ENCODE measurements around the gene PIGS.

The PIGS gene

DNA sequence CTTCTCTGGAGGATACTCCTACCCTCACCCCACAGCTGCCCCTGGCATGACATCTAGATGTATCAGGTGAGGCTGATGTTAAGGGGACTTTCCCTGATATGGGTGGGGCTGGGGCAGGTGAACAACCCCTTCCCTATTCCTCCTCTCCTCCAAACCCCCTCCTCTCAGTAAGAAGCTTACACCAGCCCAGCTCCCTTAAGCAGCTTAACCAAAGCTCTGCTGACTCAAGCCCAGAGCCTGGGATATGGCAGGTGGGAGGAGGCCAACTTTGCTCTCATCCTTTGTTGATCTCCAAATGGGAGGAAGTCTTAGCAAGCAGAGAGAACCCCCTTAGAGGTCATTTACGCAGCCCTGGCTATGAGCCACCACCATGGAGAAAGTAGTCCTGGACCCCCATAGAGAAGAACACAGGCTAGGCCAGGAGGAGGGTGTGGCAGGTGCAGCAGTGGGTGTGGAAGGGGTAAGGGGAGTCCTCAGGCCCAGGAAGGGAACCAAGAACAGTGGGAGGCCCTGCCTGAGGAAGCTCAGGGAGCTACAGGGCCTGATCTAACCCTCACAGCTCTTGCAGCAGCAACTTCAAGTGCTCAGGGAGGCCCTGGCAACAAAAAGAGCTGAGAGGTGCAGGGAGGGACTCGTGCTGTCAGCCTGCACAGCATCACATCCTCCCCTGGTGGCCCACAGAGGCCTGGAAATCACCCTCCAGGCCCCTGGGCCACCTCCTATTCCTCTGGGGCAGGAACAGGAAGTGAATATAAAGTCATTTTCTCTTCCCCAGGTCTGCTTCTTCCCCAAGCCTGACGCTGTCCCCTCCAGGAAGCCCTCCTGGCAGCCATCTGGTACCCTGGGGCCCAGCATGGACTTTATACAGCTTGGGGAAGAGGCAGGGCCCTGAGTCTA, 21.8 kb downstream of the PIGS start:
- no peak for DNase-seq

GRCh38 chr17:28548417-28549130, 22.8 kb downstream of the PIGS start:
- DNase-seq = no peak

DNA sequence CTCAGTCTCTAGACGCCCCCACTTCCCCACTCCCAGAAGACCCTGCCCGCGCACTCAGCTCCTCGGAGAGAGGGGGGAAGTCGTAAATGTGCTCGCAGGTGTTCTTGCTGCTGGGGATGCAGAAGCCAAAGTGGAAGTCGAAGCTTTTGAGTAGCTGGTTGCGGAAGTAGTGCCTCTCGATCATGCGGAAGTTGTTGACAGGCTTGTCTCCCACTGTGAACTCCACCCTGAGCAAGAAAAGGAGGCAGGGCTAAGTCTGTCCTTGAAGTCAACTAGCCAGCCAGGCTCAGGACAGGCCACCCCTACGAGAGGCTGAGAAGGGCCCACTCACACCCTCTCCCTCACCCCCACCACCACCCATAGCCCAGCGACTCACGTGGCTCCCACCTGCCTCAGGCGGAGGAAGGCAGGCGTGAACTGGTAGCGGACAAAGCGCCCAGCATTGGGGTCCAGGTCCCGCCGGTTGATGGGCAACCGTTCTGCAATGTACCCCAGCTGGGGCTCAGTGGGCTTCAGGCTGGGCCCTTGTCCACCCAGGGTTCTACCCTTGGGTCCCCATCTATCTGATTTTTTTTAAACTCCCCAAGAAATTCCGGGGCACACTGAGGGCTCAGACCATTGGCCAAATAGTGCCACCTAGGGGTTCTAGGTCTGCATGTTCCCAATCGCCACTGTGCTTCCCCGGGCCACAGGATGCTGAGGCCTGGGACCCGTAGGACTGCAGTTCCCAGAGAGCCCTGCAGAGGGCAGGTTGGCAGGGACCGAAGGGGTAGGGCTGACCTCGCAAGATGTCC, 23.5 kb downstream of the PIGS start:
- DNase-seq = peak; percentile 43

- DNase-seq = no peak
Measured at GRCh38 chr17:28547096-28547622, 24.2 kb downstream of the PIGS start.

DNA sequence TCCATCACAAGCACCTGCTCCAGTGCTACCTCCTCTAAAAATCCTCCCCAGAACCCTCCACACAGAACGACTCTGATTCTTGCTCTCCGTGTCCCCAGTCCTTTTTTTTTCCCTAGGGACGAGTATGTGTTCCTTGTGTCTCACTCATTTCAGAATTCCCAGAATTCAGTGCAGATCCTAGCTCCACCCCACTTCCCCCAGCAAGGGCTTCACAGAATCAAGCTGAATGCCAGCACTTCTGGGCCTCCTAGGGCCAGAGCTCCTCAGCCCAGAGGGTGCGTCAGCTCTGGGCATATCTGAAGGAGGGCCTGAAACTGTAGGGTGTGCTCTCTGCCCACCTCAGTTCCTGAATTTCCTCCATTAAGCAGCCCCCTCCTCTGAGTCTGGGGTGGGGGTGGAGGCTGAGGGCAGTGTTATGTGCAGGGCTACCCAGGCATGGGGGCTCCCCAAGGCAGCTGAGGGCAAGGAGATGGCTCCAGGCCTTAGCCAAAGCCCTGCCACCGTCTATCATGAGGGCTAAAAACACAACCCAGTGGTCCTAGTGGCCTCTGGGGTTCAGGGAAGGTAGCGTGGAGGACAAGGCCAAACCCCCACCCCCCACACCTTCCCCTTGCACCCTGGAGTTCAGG, 25.4 kb downstream of the PIGS start:
- no peak for DNase-seq

- no peak for DNase-seq
Measured at GRCh38 chr17:28545141-28545503, 26.2 kb downstream of the PIGS start.

DNA sequence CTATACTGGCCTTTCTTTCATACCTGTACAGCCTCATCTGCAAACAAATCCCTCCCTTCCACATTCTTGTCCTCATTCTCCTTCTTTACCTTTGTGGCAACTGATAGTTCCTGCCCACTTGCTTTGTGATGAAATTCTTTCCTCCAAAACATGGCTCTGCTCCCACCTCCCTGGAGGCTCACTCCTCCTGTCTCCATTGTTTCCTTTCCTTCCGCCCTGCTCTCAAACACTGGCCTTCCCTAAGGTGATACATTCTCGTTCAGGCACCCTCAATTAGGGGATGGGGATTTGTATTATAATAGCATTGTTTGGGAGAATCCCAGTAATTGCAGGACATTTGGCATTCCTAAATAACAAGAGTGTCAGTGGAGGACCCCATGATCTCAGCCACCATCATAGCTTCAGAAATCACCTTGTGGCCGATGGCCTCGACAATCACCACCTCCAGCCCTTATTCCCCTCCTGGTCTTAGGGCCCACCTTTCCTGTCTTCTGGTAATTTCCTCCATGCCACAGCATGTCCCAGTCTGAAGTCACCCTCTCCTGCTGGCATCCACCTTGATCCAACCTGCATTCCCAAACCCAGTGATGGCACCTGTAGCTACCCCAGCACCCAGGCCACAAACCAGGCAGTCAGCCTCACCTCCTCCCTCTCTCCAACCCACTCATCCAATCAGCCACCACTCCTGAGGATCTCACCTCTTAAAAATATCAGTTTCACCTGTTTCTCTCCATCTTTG, 26.8 kb downstream of the PIGS start:
- no peak for DNase-seq

DNA sequence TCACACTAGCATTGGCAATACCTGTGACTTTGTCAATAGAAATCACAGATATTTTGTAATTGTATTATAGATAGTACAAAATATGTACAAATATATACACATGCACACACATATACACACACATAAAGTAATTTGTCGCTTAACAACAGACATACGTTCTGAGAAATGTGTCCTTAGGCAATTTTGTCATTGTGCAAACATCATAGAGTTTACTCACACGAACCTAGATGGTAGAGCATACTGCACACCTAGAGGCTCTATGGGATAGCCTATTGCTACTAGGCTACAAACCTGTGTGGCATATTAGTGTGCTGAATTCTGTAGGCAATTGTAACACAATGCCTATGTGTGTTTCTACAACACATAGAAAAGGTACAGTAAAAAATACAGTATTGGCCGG, 29.9 kb downstream of the PIGS start:
- no peak for DNase-seq

DNA sequence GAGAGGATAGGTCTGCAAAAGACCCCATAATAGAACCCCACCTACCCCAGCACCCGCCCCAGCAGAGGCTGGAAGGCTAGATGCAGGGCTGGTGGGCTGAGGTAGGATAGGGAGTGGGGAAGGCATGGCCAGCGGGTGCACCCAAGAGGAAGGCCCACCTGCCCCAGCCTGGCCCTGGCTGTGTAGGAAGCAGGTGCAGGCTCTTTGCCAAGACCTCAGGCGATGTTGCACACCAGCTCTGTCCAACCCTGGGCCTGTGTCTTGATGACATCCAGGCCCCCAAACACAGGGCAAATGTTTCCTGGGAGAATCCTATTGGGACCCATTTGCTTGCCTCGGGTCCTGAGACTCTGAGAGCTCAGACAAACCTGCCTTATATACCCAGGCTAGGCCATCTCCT, 31.1 kb downstream of the PIGS start:
- no peak for DNase-seq

DNA sequence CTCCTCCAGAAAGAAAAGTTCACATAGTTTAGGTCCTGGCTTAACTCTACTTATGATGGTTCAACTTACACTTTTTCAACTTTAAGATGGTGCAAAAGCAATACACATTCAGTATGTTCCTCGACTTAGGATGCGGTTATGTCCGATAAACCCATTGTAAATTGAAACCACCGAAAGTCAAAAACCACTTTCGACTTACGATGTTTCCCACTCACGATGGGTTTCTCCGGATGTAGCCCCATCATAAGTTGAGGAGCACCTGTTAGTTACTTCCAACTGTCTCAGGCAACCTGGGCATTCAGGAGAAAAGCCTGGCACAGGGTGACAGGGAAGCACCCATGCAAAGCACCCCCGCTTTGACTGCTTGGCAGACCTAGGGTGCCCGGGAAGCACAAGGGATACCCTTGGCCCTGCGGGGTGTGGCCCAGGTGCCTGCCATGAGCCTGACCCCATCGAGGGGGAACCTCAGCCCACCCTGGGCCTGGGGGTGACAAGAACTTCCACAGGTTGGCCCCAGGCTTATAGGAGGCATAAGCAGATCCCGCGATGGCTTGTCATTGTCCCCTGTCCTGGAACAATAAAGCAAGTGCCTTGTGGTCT, 32.9 kb downstream of the PIGS start:
- DNase-seq = no peak

GRCh38 chr17:28537219-28537610, 34.1 kb downstream of the PIGS start:
- DNase-seq = no peak

DNA sequence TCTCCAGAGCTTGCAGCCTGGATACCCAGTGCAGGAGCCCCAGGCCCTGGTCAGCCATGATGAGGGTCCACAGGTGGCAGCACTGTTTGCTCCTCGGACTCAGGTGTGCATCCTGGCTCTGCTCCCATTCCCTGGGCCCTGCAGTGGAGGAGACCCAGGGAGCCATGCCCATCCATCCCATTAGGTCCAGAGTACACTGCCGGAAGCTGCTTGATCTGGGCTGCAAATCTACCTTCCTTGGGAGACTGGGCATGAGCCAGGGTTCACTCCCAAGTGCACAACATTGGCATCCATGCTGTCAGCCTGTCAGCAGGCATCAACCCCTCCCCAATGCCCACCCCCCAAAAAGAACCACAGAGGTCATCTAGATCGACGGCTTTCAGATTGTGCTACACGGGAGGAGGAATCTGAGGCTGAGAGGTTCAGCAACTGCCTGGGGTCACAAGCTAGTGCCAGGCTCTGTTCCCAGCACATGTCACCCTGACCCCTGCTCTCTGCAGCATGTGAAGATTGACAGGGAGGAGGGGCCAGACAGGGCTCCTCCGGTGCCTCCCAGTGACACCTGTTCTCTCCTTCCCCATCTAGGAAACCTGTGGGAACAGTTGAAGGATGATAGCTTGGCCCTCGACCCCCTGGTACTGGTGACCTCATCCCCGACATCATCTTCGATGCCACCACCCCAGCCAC, 34.6 kb downstream of the PIGS start:
- DNase-seq = no peak

DNA sequence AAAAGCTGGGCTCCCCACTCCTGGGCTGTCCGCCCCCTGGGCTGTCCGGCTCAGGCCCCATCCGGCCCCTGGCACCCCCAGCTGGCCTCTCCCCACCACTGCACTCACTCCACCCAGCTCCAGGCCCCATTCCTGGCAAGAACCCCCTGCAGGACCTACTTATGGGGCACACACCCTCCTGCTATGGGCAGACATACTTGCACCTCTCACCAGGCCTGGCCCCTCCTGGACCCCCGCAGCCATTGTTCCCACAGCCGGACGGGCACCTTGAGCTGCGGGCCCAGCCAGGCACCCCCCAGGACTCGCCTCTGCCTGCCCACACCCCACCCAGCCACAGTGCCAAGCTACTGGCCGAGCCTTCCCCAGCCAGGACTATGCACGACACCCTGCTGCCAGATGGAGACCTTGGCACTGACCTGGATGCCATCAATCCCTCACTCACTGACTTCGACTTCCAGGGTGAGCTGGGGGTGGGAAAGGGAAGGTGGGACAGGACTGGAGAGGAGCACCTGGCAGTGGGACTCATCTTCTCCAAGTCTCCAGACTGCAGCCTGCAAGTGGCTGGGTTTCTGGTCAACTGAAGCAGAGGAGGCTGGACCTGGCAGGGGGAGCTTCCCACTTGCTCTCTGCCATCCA, 36.5 kb downstream of the PIGS start:
- no peak for DNase-seq

DNA sequence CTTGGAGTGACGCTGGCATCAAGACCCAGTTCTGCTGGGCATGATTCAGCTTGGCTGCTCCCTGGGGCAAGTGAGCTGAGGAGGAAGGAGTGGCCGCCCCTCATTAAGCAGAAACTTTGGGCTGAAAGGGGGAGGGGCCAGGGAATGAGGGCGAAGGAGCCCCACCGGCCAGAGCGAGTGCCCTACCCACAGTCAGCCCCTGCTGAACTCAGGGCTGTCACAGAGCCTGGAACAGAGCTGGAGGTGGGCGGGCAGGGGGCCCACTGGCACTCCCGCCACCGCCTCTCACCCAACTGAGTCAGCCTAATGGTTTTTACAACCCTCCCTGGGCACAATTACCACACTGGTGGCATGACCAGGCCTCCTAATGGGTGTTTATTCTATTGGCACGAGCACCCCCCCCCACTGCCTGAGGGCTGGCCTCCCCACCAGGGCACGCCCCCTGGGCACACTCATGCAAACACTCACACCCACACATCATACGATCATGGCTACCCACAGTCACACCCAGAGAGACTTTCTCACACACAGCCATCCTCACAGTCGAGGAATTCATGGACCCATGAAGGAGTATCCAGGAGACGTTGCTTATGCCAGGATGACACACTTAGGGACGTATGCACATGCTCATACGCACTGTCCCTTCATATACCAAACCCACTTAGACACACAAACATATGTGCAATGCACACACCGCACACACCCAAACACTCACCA, 38.1 kb downstream of the PIGS start:
- no peak for DNase-seq

- DNase-seq = no peak
Measured at GRCh38 chr17:28532050-28532960, 39.0 kb downstream of the PIGS start.

GRCh38 chr17:28530926-28531325, 40.4 kb downstream of the PIGS start:
- DNase-seq = no peak

DNA sequence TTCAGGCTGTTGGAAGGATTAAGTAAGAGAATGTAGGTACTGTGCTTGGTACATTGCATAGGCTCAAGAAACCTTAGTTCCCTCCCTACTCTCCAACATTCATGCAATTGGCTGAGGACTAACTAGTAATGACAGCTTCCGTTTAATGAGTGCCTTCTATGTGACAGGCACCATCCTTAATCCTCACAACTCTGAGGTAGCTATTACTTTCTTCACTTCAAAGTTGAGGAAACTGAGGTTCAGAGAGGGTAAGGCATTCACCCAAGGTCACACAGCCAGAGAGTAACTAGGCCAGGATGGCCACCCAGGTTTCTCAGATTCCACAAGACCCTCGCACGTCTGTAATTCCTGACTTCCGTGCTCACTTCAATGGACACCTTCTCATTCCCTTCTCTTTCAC, 41.1 kb downstream of the PIGS start:
- no peak for DNase-seq

GRCh38 chr17:28529013-28529400, 42.3 kb downstream of the PIGS start:
- DNase-seq = no peak

Data from GDM1 (cell line).